HG02840 (cell line): ENCODE measurements around the gene MSH5.

Experiments used
- ATAC-seq: cut with Tn5 transposase; IDR thresholded peaks from one replicate; pipeline ENCODE4 v1.9.1; 2021; ENCODE audit warnings: mild to moderate bottlenecking, moderate library complexity, moderate number of reproducible peaks; ENCODE audit not compliant: unreplicated experiment, low FRiP score

MSH5 gene

DNA sequence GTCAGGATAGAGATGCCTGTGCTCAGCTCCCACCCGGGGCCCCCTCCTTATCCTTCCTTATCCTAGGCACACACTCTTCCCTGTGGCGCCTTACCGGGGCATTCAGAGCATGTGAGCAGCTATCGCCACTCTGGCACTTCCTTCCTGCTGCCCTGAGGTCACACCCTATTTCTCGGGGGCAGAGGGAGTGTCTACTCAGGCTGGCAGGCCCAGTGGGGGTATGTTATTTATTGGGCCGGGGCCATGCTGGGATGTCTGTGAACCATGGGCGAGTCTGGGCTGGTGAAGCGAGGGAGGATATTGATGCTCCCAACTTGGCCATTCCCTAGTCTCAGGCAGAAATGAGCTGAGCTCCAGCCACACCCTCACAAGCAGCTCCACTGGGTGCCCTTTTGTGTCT is 28.6 kb upstream of the MSH5 start:
- no peak for ATAC-seq

- no peak for ATAC-seq
Observed at GRCh38 chr6:31712296-31712695, 27.5 kb upstream of the MSH5 start.

- ATAC-seq = no peak
Observed at GRCh38 chr6:31713465-31713864, 26.3 kb upstream of the MSH5 start.

DNA sequence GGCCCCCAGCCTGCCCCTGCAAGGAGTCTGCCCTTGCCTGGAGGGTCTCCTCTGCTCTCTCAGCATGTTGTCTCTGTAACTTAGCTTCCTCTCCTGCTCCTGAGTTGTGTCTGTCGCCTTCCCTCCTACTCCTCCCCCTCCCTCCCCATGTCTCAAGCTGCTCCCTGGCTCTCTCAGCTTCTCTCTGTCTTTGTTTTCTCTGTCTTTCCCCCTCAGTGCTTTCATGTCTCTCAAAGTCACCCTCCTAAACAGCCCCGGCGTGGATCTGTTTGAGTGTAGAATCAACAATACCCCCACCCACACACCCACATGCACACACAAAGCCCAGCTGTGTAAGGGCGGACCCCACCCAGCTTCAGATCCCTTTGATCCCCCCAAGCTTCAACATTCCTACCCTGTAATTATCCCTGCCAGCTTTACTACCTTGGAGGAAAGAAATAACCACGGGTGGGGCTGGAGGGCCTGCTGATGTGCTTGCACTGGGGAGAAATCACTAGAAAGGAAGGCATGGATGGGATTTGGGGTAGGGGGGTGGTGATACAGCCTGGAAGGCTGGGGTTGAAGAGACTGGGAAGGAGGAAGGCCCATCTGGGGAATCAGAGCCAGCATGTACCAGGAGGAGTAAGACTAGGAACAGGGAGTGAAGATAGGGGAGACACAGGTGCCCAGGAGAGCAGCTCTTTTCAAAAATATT is 25.7 kb upstream of the MSH5 start:
- ATAC-seq = no peak

DNA sequence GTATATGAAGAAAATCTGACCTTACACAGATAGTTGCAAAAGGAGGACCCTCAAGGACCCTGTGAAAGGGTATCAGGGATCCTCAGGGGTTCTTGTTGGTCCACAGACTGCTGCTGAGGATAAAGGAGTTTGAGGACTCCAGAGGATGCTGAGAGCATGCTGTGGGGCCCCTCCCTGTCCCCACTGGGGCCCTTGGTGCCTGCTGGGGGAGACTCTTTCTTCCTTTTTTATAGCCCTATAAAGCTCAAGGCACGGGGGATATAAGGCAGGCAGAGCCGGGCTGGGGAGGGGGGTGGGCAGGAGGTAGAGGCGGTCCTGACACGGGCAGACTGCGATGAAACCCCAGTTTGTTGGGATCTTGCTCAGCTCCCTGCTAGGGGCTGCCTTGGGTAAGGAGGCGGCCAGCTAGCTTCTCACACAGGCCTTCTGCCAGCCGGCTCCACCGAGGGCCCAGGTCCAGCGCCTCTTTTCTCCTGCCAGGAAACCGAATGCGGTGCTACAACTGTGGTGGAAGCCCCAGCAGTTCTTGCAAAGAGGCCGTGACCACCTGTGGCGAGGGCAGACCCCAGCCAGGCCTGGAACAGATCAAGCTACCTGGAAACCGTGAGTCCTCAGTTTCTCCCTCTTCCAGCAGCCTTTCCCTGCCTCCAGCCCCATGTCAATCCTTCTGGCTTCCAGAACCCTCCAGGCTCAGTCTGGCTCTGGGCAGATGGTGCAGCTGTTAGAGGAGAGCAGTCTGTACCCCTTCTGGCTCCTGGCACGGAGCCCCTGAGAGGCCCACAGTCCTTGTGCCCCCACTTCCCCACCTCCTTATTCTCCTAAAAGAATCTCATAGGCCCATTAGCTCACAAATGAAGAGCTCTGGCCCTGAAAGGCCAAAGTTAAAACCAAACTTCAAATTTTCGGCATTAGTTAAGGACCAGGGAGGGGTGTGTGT is 24.5 kb upstream of the MSH5 start, which contains the start of gene LY6G6D:
TSS of gene LY6G6D (plus strand) at position 327 of the 937 bp plus-strand sequence. CDS start at position 335, 8 bp downstream.
- ATAC-seq = no peak

DNA sequence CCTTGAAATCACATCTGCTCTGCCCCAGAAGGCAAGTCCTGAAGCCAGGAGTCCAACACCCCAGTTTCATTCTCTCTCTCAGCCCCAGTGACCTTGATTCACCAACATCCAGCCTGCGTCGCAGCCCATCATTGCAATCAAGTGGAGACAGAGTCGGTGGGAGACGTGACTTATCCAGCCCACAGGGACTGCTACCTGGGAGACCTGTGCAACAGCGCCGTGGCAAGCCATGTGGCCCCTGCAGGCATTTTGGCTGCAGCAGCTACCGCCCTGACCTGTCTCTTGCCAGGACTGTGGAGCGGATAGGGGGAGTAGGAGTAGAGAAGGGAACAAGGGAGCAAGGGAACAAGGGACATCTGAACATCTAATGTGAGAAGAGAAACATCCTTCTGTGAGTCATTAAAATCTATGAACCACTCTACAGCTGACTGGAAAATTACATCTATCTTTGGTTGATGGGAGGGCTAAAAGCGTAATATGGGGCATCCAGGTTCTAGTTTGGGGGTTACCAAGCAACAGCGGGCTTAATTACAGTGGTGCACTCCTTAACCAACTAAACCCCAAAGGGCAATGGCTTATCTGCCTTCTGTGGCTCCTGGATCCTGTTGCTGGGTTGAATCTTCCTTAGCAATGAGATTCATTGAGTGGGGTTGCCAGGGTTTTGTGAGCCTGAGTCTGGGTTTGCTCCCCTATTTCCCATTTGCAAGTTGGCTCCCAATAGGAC is 22.1 kb upstream of the MSH5 start:
- ATAC-seq = no peak

DNA sequence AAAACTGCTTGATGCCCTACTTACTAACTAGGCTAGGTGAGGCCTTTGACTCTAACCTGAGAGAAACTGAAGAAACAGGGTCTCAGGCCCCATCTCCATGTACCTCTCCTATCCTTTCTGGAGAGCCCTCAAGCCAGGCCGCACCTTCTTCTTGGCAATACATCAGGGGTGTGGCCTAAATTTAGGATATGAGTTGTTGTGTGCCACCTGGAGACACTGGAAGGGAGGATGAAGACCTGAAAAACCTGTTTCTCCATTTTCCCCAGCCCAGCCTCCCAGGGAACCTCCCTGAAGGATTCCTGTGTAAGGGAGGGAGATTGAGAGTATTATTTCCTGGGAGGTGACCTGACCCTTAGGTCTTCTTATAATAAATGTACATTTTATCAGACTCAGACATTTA is 21.5 kb upstream of the MSH5 start:
- ATAC-seq = no peak

DNA sequence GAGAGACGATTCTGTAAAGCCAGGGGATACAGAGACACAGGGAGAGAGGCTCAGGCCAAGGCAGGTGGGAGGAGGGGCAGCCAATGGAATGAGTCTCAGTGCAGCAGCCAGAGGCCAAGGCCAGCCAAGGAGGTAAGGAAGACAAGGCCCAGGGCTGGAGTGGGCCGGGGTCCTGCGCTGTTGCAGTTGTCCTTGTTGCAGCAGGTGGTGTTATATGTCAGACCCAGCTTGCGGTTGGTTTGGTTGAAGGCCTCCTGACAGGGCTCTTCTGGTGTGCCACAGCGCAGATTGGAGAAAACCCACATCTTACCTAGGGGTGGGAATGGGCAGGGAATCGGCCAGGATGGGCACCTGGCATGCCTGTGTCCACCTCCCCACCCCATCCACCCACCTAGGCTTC is 20.8 kb upstream of the MSH5 start:
- ATAC-seq = no peak

DNA sequence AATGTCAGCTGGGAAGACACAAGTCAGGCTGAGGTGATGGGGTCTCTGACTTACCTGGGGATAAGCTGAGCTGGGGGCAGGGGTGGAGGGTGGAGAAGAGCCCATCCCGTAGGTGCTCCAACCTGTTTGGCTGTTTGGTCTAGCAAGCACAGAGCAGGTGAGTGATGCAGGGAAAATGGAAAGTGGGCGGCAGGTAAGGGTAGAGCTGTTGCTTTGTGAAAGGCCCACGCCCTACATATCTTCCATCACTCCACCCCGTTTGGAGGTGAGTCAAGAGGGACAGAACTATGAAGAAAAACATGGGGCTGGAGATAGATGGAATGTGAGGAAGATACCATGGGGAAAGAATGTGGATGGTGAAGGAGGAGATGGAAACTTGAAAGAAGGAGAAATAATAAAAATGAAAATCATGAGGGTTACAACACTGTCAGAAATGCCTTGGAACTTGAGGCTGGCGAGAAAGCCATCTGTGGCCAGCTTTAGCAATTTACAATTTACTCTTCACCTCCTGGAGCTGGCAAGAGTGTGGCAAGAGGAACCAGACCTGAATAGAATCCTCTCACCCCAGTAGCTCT is 19.5 kb upstream of the MSH5 start:
- no peak for ATAC-seq

DNA sequence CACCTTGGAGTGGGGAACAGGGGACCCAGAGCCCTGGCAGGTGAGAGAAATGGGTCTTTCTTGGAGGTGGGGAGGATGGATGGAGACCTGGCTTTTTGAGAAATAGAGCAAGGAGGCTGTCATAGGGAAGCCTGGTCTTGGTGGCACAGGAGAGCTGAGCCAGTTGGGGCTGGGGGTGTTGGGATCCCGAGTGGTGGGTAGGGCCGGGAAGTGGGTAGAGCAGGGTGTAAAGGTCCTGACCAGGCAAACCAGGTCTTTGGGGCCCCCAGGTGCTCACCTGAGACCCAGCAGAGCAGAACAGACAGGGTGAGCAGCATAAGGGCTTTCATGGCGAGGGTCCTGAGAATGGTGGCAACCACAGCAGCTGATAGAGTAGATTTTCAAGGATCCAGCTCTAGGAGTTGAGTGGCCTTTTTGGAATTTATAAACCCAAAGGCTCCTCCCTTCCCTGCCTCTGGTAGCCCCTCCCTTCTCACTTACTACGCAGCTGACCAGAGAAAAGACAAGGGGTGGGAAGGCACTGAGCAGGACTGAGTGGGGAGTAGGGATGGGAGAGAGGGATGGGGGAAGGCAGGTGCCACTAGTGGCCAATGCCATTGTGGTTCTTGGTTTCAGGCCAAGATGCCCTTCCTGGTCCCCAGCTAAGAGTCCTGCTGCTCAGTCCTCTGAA is 18.3 kb upstream of the MSH5 start, which contains the start of gene LY6G6C:
TSS of gene LY6G6C (minus strand) at position 396 of the 670 bp plus-strand sequence. CDS start at position 329, 67 bp downstream.
- ATAC-seq = no peak

DNA sequence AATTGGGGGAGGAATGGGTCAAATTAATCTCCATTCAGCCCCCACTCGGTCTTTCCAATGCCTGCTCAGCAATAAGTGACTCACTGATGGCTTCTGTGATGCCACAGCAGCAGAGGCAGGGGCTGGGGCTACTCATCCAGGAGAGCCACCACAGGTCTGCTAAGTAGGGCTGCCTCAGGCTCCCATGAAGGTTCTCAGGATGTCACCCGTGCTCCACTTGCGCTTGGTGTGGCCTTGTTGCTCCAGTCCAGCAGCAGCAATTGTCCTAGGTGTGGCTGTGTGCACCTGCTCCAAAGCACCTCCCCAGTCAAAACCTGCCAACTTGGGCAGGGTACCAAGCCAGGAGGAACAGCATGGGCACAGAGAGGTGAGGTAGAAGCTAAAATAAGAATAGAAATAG is 17.6 kb upstream of the MSH5 start:
- no peak for ATAC-seq

DNA sequence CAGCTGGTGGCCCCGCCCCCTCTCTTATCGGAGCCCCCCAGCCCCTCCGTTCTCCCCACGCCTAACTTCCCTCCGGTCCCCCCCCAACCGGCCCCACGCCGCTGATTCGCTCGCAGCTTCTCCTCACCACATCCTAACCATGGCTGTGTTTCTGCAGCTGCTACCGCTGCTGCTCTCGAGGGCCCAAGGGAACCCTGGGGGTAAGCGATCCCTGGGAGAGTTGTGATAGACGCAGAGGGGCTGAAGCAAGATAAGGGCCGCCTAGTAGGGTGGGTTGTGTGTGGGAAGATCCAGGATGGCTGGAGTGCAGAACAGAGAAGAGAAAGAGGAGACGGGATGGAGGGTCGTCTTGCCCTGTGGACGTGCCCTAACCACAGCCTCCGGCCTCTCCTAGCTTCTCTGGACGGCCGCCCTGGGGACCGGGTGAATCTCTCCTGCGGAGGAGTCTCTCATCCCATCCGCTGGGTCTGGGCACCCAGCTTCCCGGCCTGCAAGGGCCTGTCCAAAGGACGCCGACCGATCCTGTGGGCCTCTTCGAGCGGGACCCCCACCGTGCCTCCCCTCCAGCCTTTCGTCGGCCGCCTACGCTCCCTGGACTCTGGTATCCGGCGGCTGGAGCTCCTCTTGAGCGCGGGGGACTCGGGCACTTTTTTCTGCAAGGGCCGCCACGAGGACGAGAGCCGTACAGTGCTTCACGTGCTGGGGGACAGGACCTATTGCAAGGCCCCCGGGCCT is 16.4 kb upstream of the MSH5 start, which contains the start of gene MPIG6B:
TSS of gene MPIG6B (plus strand) at position 129 of the 735 bp plus-strand sequence. CDS start at position 140, 11 bp downstream.
- ATAC-seq = no peak

- ATAC-seq = no peak
Observed at GRCh38 chr6:31723980-31724691, 15.7 kb upstream of the MSH5 start.

DNA sequence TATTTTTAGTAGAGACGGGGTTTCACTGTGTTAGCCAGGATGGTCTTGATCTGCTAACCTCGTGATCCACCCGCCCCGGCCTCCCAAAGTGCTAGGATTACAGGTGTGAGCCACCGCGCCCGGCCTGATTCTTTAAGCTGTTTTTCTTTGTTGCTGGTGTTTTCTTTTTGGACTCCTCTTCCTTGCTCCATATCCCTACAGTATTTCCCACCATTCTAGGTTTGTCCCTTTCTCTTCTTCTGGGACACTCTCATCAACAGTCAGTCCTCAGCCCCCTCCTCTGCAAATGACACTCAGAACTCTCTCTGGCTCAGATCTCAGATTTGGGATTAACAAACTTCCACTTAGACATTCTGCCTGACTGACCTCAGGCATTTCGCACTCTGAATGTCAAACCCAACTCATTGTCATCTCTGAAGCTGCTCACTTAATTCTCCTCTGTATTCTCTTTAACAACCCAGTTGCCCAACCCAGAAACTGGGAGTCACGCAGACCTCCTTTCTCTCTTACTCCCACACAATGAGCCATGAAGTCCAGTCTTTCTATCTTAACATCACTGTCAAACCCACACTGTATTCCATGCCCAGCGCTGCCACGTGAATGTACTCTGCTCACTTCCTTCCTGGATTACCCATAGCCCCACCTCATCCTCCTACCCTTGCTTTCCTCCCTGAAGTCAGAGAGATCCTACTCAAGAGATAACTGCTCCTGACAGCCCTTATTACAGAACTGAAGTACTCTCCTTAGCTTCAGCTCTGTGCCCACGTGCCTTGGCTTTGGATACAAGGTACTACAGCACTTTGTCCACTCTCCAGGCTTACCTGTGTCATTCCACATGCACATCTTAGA is 14.1 kb upstream of the MSH5 start:
- no peak for ATAC-seq

- ATAC-seq = peak; percentile 42
Observed at GRCh38 chr6:31727034-31727716, 12.6 kb upstream of the MSH5 start.

GRCh38 chr6:31727717-31728671 is 11.8 kb upstream of the MSH5 start:
- ATAC-seq = no peak
